OCI-LY1 (cell line): ENCODE results near the gene EML6.

ENCODE experiments used
- H2AFZ ChIP-seq: fragments of 200-600 bp; sonication (generic), shearing (Covaris generic); 2 replicates; pipeline ENCODE4 v1.6.0; 2014; ENCODE audit warnings: antibody characterized with exemption, mild to moderate bottlenecking, low read length
- H3F3A ChIP-seq: fragments of 200-600 bp; sonication (generic), shearing (Covaris generic); 2 replicates; pipeline ENCODE4 v1.6.0; 2014; ENCODE audit warnings: mild to moderate bottlenecking, antibody characterized with exemption, low read length, moderate library complexity; ENCODE audit not compliant: insufficient read depth
- H3K27ac ChIP-seq: fragments of 200-600 bp; sonication (generic); 2 replicates; pipeline ENCODE4 v1.5.1; 2014; ENCODE audit warnings: low read length, mixed run types, mild to moderate bottlenecking, low read depth; ENCODE audit not compliant: poor library complexity, severe bottlenecking
- H3K27me3 ChIP-seq: fragments of 200-600 bp; sonication (generic); 2 replicates; pipeline ENCODE4 v1.6.0; 2014; ENCODE audit warnings: antibody characterized with exemption, mild to moderate bottlenecking, low read length, moderate library complexity; ENCODE audit not compliant: insufficient read depth
- H3K36me3 ChIP-seq: fragments of 200-600 bp; sonication (generic); 2 replicates; pipeline ENCODE4 v1.6.1; 2014; ENCODE audit warnings: mild to moderate bottlenecking, antibody characterized with exemption, low read length, moderate library complexity, mixed read lengths; ENCODE audit not compliant: insufficient read depth
- H3K4me1 ChIP-seq: fragments of 200-600 bp; sonication (generic); 2 replicates; pipeline ENCODE4 v1.5.1; 2014; ENCODE audit warnings: mild to moderate bottlenecking, low read length, moderate library complexity; ENCODE audit not compliant: insufficient read depth, severe bottlenecking
- H3K4me2 ChIP-seq: fragments of 200-600 bp; sonication (generic), shearing (Covaris generic); 2 replicates; pipeline ENCODE4 v1.6.1; 2014; ENCODE audit warnings: low read length
- H3K4me3 ChIP-seq: fragments of 200-600 bp; sonication (generic); 2 replicates; pipeline ENCODE4 v1.5.1; 2014; ENCODE audit warnings: low read length, low read depth, mild to moderate bottlenecking, mixed read lengths; ENCODE audit not compliant: poor library complexity, severe bottlenecking
- H3K79me2 ChIP-seq: fragments of 200-600 bp; shearing (Covaris generic); 2 replicates; pipeline ENCODE4 v1.6.1; 2016; ENCODE audit warnings: mixed run types, low read length, mixed read lengths; ENCODE audit not compliant: insufficient read depth
- H3K9ac ChIP-seq: fragments of 200-600 bp; sonication (generic), shearing (Covaris generic); 2 replicates; pipeline ENCODE4 v1.6.1; 2014; ENCODE audit warnings: mild to moderate bottlenecking, low read length, mixed read lengths
- H3K9me2 ChIP-seq: fragments of 200-600 bp; sonication (generic), shearing (Covaris generic); 2 replicates; pipeline ENCODE4 v1.6.1; 2014; ENCODE audit warnings: low read depth, mild to moderate bottlenecking, low read length, mixed read lengths
- H3K9me3 ChIP-seq: fragments of 200-600 bp; shearing (Covaris generic); 2 replicates; pipeline ENCODE4 v1.6.1; 2014; ENCODE audit warnings: low read length, mixed read lengths
- H4K20me1 ChIP-seq: fragments of 200-600 bp; sonication (generic), shearing (Covaris generic); 2 replicates; pipeline ENCODE4 v1.6.0; 2016; ENCODE audit warnings: mild to moderate bottlenecking, low read length; ENCODE audit not compliant: insufficient read depth
- EZH2 ChIP-seq: fragments of 200-600 bp; sonication (generic), shearing (Covaris generic); IDR thresholded peaks from 2 replicates; pipeline ENCODE4 v1.8.0; 2017; ENCODE audit warnings: borderline replicate concordance, mixed run types, mild to moderate bottlenecking, antibody characterized with exemption, low read length, moderate library complexity, mixed read lengths
- TF ChIP-seq, protein P1 (sequence below): fragments of 200-600 bp; sonication (generic), shearing (Covaris generic); IDR thresholded peaks from 2 replicates; pipeline ENCODE4 v1.5.1; 2017; ENCODE audit warnings: mild to moderate bottlenecking, antibody characterized with exemption, low read length, moderate library complexity, mixed read lengths

The EML6 gene

DNA sequence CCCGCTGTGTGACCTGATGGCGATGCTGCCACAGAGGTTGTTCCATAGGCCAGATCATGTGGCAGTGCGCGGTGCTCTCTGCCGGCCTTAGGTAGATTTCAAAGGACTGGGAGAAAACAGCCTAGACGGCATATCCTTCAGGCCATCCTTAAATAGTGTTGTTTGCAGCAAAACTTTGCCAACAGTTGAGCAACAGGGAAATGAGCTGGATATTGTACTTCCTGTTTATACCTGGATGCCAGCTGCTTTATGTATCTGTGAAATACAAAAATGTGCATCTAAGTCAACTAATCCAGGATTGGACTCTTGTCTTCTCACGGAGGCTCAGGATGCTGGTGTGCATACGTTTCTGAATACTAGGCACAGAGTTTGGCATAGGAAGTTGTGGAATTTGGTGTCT, 107.1 kb downstream of the EML6 start:
- TF ChIP-seq EZH2 = no peak
- TF ChIP-seq, protein P1, sequence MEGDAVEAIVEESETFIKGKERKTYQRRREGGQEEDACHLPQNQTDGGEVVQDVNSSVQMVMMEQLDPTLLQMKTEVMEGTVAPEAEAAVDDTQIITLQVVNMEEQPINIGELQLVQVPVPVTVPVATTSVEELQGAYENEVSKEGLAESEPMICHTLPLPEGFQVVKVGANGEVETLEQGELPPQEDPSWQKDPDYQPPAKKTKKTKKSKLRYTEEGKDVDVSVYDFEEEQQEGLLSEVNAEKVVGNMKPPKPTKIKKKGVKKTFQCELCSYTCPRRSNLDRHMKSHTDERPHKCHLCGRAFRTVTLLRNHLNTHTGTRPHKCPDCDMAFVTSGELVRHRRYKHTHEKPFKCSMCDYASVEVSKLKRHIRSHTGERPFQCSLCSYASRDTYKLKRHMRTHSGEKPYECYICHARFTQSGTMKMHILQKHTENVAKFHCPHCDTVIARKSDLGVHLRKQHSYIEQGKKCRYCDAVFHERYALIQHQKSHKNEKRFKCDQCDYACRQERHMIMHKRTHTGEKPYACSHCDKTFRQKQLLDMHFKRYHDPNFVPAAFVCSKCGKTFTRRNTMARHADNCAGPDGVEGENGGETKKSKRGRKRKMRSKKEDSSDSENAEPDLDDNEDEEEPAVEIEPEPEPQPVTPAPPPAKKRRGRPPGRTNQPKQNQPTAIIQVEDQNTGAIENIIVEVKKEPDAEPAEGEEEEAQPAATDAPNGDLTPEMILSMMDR = no peak
- no peaks in the 10 kb centered on the region for H3K27me3 ChIP-seq
- H3K27ac ChIP-seq = no peak overlapping the region
- H2AFZ ChIP-seq = no peak overlapping the region
- no peak overlapping the region for H3K4me2 ChIP-seq
- 0 out of 2 replicates have a peak, but pooled peaks cover 2% of the 10 kb centered on the region for H3F3A ChIP-seq
- no peaks in the 10 kb centered on the region for H3K9me3 ChIP-seq
- H3K4me3 ChIP-seq = no peak overlapping the region
- no peaks in the 10 kb centered on the region for H4K20me1 ChIP-seq
- H3K4me1 ChIP-seq = no peaks in the 10 kb centered on the region
- H3K9ac ChIP-seq = no peak overlapping the region
- no peaks in the 10 kb centered on the region for H3K9me2 ChIP-seq
- H3K79me2 ChIP-seq = no peaks in the 10 kb centered on the region
- peaks cover 100% of the 10 kb centered on the region for H3K36me3 ChIP-seq

GRCh38 chr2:54831480-54831879, 108.0 kb downstream of the EML6 start:
- Histone ChIP-seq H2AFZ (no peak overlapping the region), H3K27ac (no peak overlapping the region), H3K79me2 (no peaks in the 10 kb centered on the region), H3K9me2 (no peaks in the 10 kb centered on the region), H3K4me2 (no peak overlapping the region), H3K9me3 (no peaks in the 10 kb centered on the region), H3F3A (0 out of 2 replicates have a peak, but pooled peaks cover 2% of the 10 kb centered on the region), H3K36me3 (peaks cover 100% of the 10 kb centered on the region), H3K4me3 (no peak overlapping the region), H3K27me3 (no peaks in the 10 kb centered on the region), H3K4me1 (peaks cover 7% of the 10 kb centered on the region), H4K20me1 (no peaks in the 10 kb centered on the region), H3K9ac (no peak overlapping the region)
- TF ChIP-seq, protein P1 = no peak
- TF ChIP-seq EZH2 = no peak

DNA sequence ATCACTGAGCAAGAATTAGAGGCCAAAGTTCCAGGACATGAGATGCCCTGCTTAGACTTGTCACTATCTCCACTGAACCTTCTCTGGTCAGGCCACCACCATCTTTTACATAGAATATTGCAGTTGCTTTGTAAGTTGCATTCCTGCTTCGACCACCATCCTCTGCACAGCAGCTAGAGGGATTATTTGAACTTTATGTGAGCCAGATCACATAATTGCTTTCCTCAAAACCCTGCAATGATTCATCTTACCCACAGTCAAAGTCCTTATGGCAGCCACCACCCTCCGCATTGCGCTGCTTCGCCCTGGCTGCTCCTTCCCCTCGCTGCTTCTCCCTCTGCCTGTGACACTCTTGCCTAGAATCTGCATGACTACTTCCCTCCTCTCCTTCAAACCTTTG, 111.3 kb downstream of the EML6 start:
- Histone ChIP-seq H3F3A (0 out of 2 replicates have a peak, but pooled peaks cover 2% of the 10 kb centered on the region), H3K36me3 (peaks cover 99% of the 10 kb centered on the region), H3K27ac (no peak overlapping the region), H2AFZ (no peak overlapping the region), H3K4me1 (peaks cover 27% of the 10 kb centered on the region), H4K20me1 (no peaks in the 10 kb centered on the region), H3K9me2 (no peaks in the 10 kb centered on the region), H3K4me3 (no peak overlapping the region), H3K9me3 (no peaks in the 10 kb centered on the region), H3K9ac (no peak overlapping the region), H3K4me2 (no peak overlapping the region), H3K27me3 (no peaks in the 10 kb centered on the region), H3K79me2 (no peaks in the 10 kb centered on the region)
- TF ChIP-seq EZH2 = no peak
- TF ChIP-seq, protein P1 = no peak
